WTC11 (cell line): ENCODE measurements around the gene FGF21.

ENCODE experiments used
- CTCF ChIP-seq: fragments of 200-600 bp; IDR thresholded peaks from 2 replicates; pipeline ENCODE4 v1.8.0; 2022; ENCODE audit warnings: antibody characterized with exemption
- GRHL2 ChIP-seq: fragments of 250-450 bp; sonication (Bioruptor Pico); IDR thresholded peaks from 2 replicates; pipeline ENCODE4 v1.8.0; 2022; ENCODE audit warnings: mild to moderate bottlenecking, moderate library complexity; ENCODE audit not compliant: insufficient replicate concordance, severe bottlenecking
- ZNF138 ChIP-seq: sonication (generic); formaldehyde crosslinking; conservative IDR thresholded peaks from 2 replicates; pipeline ENCODE4 v1.8.1; 2022; ENCODE audit warnings: mild to moderate bottlenecking, moderate library complexity, missing genetic modification reagents

- TF ChIP-seq CTCF (no peak), GRHL2 (CRISPR knock-in tag) (no peak), ZNF138 (no peak)
These were observed 16.5 kb upstream of the FGF21 start for GRCh38 chr19:48738557-48739403.
